HEK293 (cell line): ENCODE data around the gene BAIAP2.

Experiments used
- CTCF ChIP-seq: fragments of 450-650 bp; formaldehyde crosslinking; IDR thresholded peaks from 2 replicates; pipeline ENCODE4 v1.5.1; 2016; ENCODE audit warnings: missing biosample characterization, missing genetic modification characterization
- PATZ1 ChIP-seq: fragments of 450-650 bp; formaldehyde crosslinking; IDR thresholded peaks from 2 replicates; pipeline ENCODE4 v1.5.1; 2016; ENCODE audit warnings: missing biosample characterization, missing genetic modification characterization
- ZNF26 ChIP-seq: fragments of 450-650 bp; formaldehyde crosslinking; IDR thresholded peaks from 2 replicates; pipeline ENCODE4 v1.5.1; 2016; ENCODE audit warnings: missing biosample characterization, missing genetic modification characterization
- ZNF266 ChIP-seq: fragments of 450-650 bp; formaldehyde crosslinking; IDR thresholded peaks from 2 replicates; pipeline ENCODE4 v1.5.1; 2016; ENCODE audit warnings: missing biosample characterization, missing genetic modification characterization, low read depth
- ZNF785 ChIP-seq: fragments of 450-650 bp; formaldehyde crosslinking; IDR thresholded peaks from 2 replicates; pipeline ENCODE4 v1.5.1; 2016; ENCODE audit warnings: missing biosample characterization, missing genetic modification characterization

GRCh38 chr17:81138500-81138899 lies 103.5 kb downstream of the BAIAP2 start:
- TF ChIP-seq ZNF266, result no peak
- TF ChIP-seq PATZ1 (tag by site-specific recombination), result no peak
- TF ChIP-seq CTCF, result no peak
- TF ChIP-seq ZNF26 (tag by site-specific recombination), result no peak
- no peak for TF ChIP-seq ZNF785 (tag by site-specific recombination)
